Astrocyte (in vitro differentiated cells and primary cell): ENCODE results near the gene SLC25A21. TPM values are rescaled to one million over a fixed set of nuclear protein-coding genes. Genes with fewer than 3 reads are reported as not detected.
A peak's percentile ranks its signal among the peaks of the same experiment; 100 is the strongest.

Experiments
- DNase-seq: peaks from one replicate; pipeline ENCODE4 v3.0.0-alpha.2; 2010; ENCODE audit warnings: low read depth
- FAIRE-seq: peaks from 2 replicates; lab custom pipeline; 2011; peaks lifted over from hg19 to GRCh38; lab: Jason Lieb, UNC
- H2AFZ ChIP-seq: 2 replicates; pipeline ENCODE4 v1.6.0; 2012; ENCODE audit warnings: low read depth, low read length, inconsistent platforms
- H3K27ac ChIP-seq: 2 replicates; pipeline ENCODE4 v1.5.1; 2011; ENCODE audit warnings: low read depth, low read length, inconsistent platforms
- H3K27me3 ChIP-seq: 2 replicates; pipeline ENCODE4 v1.6.0; 2011; ENCODE audit warnings: low read length, inconsistent platforms; ENCODE audit not compliant: insufficient read depth
- H3K36me3 ChIP-seq: 2 replicates; pipeline ENCODE4 v1.5.1; 2011; ENCODE audit warnings: low read length, inconsistent platforms; ENCODE audit not compliant: insufficient read depth
- H3K4me1 ChIP-seq: 2 replicates; pipeline ENCODE4 v1.5.1; 2011; ENCODE audit warnings: low read length, inconsistent platforms; ENCODE audit not compliant: insufficient read depth
- H3K4me2 ChIP-seq: 2 replicates; pipeline ENCODE4 v1.6.0; 2012; ENCODE audit warnings: low read length, inconsistent platforms
- H3K4me3 ChIP-seq: 2 replicates; pipeline ENCODE4 v1.5.1; 2011; ENCODE audit warnings: low read depth, mild to moderate bottlenecking, low read length, inconsistent platforms; ENCODE audit not compliant: insufficient read depth
- H3K79me2 ChIP-seq: 2 replicates; pipeline ENCODE4 v1.6.0; 2012; ENCODE audit warnings: mild to moderate bottlenecking, low read length, inconsistent platforms; ENCODE audit not compliant: insufficient read depth
- H3K9ac ChIP-seq: 2 replicates; pipeline ENCODE4 v1.6.0; 2012; ENCODE audit warnings: mild to moderate bottlenecking, low read length, inconsistent platforms
- H3K9me3 ChIP-seq: 2 replicates; pipeline ENCODE4 v1.5.1; 2012; ENCODE audit warnings: low read depth, mild to moderate bottlenecking, low read length, inconsistent platforms; ENCODE audit not compliant: insufficient read depth
- H4K20me1 ChIP-seq: 2 replicates; pipeline ENCODE4 v1.6.0; 2012; ENCODE audit warnings: low read length, inconsistent platforms; ENCODE audit not compliant: insufficient read depth
- H3K27ac Mint-ChIP-seq: one replicate; pipeline ENCODE4 v1.8.0; 2021; ENCODE audit warnings: mild to moderate bottlenecking, mixed read lengths; ENCODE audit not compliant: unreplicated experiment
- H3K27me3 Mint-ChIP-seq: one replicate; pipeline ENCODE4 v1.8.0; 2021; ENCODE audit warnings: low read depth, mixed read lengths; ENCODE audit not compliant: unreplicated experiment
- H3K36me3 Mint-ChIP-seq: one replicate; pipeline ENCODE4 v1.8.0; 2021; ENCODE audit warnings: low read depth, mixed read lengths; ENCODE audit not compliant: unreplicated experiment
- H3K4me1 Mint-ChIP-seq: one replicate; pipeline ENCODE4 v1.8.0; 2021; ENCODE audit warnings: low read depth, mixed read lengths; ENCODE audit not compliant: unreplicated experiment
- H3K4me3 Mint-ChIP-seq: one replicate; pipeline ENCODE4 v1.8.0; 2021; ENCODE audit warnings: mild to moderate bottlenecking, moderate library complexity, mixed read lengths; ENCODE audit not compliant: unreplicated experiment
- H3K9me3 Mint-ChIP-seq: one replicate; pipeline ENCODE4 v1.8.0; 2021; ENCODE audit warnings: mild to moderate bottlenecking, mixed read lengths; ENCODE audit not compliant: unreplicated experiment
- EZH2 ChIP-seq: IDR thresholded peaks from 2 replicates; pipeline ENCODE4 v1.6.1; 2012; ENCODE audit warnings: mild to moderate bottlenecking, low read length, inconsistent platforms; ENCODE audit not compliant: insufficient read depth
- total RNA-seq: library from RNA; stranded (reverse); gene quantifications from 2 replicates; pipeline ENCODE4 v1.2.1, GENCODE V29; 2021
- TF ChIP-seq, protein P1 (sequence below): IDR thresholded peaks from 2 replicates; pipeline ENCODE4 v1.5.1; 2011; ENCODE audit warnings: low read depth, mild to moderate bottlenecking, inconsistent platforms, low read length, moderate library complexity; ENCODE audit not compliant: insufficient read depth

The SLC25A21 gene
- total RNA-seq, 1 donor from 2014 or later, result 1.5 TPM

- no peak overlapping the region for H3K4me3 ChIP-seq
- H3K4me1 Mint-ChIP-seq, result no peaks in the 10 kb centered on the region
- no peaks in the 10 kb centered on the region for H3K36me3 ChIP-seq
- no peaks in the 10 kb centered on the region for H3K36me3 Mint-ChIP-seq
- H3K27ac ChIP-seq, result no peak overlapping the region
- no peak for TF ChIP-seq EZH2
- TF ChIP-seq, protein P1, sequence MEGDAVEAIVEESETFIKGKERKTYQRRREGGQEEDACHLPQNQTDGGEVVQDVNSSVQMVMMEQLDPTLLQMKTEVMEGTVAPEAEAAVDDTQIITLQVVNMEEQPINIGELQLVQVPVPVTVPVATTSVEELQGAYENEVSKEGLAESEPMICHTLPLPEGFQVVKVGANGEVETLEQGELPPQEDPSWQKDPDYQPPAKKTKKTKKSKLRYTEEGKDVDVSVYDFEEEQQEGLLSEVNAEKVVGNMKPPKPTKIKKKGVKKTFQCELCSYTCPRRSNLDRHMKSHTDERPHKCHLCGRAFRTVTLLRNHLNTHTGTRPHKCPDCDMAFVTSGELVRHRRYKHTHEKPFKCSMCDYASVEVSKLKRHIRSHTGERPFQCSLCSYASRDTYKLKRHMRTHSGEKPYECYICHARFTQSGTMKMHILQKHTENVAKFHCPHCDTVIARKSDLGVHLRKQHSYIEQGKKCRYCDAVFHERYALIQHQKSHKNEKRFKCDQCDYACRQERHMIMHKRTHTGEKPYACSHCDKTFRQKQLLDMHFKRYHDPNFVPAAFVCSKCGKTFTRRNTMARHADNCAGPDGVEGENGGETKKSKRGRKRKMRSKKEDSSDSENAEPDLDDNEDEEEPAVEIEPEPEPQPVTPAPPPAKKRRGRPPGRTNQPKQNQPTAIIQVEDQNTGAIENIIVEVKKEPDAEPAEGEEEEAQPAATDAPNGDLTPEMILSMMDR, result no peak
- H3K27me3 ChIP-seq, result no peaks in the 10 kb centered on the region
- H3K9me3 ChIP-seq, result no peaks in the 10 kb centered on the region
- no peaks in the 10 kb centered on the region for H3K27me3 Mint-ChIP-seq
- no peaks in the 10 kb centered on the region for H3K9me3 Mint-ChIP-seq
- FAIRE-seq, result no peak
- H4K20me1 ChIP-seq, result no peaks in the 10 kb centered on the region
- no peak overlapping the region for H3K27ac Mint-ChIP-seq
- no peak overlapping the region for H3K4me3 Mint-ChIP-seq
- no peaks in the 10 kb centered on the region for H3K79me2 ChIP-seq
- no peak overlapping the region for H2AFZ ChIP-seq
- no peak overlapping the region for H3K9ac ChIP-seq
- peak; percentile 30 for DNase-seq
- H3K4me1 ChIP-seq, result no peaks in the 10 kb centered on the region
- no peak overlapping the region for H3K4me2 ChIP-seq
Observed at GRCh38 chr14:36852981-36853691, 319.3 kb downstream of the SLC25A21 start.

DNA sequence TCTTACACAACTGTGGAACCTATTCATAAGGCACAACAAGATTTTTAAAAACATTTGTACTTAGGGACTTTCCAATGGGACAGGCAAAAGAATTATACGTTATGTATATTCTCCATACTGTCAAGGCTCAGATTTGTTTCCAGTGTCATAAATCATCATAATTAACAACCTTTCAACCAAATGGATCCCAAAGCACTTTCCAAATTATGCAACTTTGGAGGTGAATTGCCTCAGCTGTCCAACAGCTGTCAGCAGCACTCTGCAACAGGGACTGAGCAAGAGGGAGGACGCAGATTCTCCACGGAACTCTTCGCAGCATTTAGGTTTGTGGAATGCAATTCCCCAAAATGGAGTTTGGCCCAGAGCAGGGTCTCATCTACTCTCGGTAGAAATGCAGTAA is 324.2 kb downstream of the SLC25A21 start:
- DNase-seq (no peak), FAIRE-seq (no peak)
- Mint-ChIP-seq H3K27ac (no peak overlapping the region), H3K27me3 (no peaks in the 10 kb centered on the region), H3K4me3 (no peak overlapping the region), H3K9me3 (no peaks in the 10 kb centered on the region), H3K4me1 (no peaks in the 10 kb centered on the region), H3K36me3 (no peaks in the 10 kb centered on the region)
- no peaks in the 10 kb centered on the region for H3K36me3 ChIP-seq
- H4K20me1 ChIP-seq, result no peaks in the 10 kb centered on the region
- no peak overlapping the region for H3K27ac ChIP-seq
- no peak overlapping the region for H2AFZ ChIP-seq
- no peak overlapping the region for H3K9ac ChIP-seq
- no peaks in the 10 kb centered on the region for H3K79me2 ChIP-seq
- TF ChIP-seq EZH2, result no peak
- TF ChIP-seq, protein P1, result no peak
- H3K4me2 ChIP-seq, result no peak overlapping the region
- no peak overlapping the region for H3K4me3 ChIP-seq
- peaks cover 3% of the 10 kb centered on the region for H3K9me3 ChIP-seq
- no peaks in the 10 kb centered on the region for H3K27me3 ChIP-seq
- no peaks in the 10 kb centered on the region for H3K4me1 ChIP-seq

DNA sequence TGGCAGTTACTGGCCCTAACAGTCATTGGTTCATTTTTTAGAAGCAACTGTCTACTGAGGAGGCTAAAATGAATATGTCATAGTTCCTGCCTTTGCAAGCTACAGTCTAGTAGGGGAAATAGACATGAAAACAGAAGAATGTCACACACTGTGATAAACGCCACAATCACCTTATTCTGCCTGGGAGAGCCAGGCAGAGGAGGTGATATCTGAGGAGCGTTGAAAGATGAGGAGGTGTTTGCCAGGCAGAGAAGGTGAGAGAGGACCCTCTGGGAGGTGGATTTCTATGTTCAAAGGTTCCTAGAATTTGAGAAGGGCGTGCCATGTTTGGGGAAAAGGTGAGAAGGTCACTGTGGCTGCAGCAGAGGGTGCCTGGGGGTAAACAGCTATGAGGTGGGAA is 325.0 kb downstream of the SLC25A21 start:
- Histone ChIP-seq H3K36me3 (no peaks in the 10 kb centered on the region), H3K4me3 (no peak overlapping the region), H3K4me1 (no peaks in the 10 kb centered on the region), H3K27ac (no peak overlapping the region), H4K20me1 (no peaks in the 10 kb centered on the region), H3K79me2 (no peaks in the 10 kb centered on the region), H3K4me2 (no peak overlapping the region), H3K27me3 (no peaks in the 10 kb centered on the region), H2AFZ (no peak overlapping the region), H3K9ac (no peak overlapping the region), H3K9me3 (peaks cover 3% of the 10 kb centered on the region)
- no peak for DNase-seq
- no peak overlapping the region for H3K27ac Mint-ChIP-seq
- TF ChIP-seq, protein P1, result no peak
- no peak for TF ChIP-seq EZH2
- no peaks in the 10 kb centered on the region for H3K9me3 Mint-ChIP-seq
- no peaks in the 10 kb centered on the region for H3K36me3 Mint-ChIP-seq
- no peaks in the 10 kb centered on the region for H3K27me3 Mint-ChIP-seq
- no peak overlapping the region for H3K4me3 Mint-ChIP-seq
- H3K4me1 Mint-ChIP-seq, result no peaks in the 10 kb centered on the region
- no peak for FAIRE-seq
